GM19025 (cell line): ENCODE data around the gene SEC22B.
"Not testable (repeated sequence)": the region's sequence is repeated elsewhere in the genome, so short reads cannot be mapped to it uniquely, and the experiment has no call there.

Experiments
- ATAC-seq: cut with Tn5 transposase; IDR thresholded peaks from one replicate; pipeline ENCODE4 v1.9.1; 2021; ENCODE audit warnings: mild to moderate bottlenecking, low read depth, moderate library complexity; ENCODE audit not compliant: unreplicated experiment

SEC22B gene

DNA sequence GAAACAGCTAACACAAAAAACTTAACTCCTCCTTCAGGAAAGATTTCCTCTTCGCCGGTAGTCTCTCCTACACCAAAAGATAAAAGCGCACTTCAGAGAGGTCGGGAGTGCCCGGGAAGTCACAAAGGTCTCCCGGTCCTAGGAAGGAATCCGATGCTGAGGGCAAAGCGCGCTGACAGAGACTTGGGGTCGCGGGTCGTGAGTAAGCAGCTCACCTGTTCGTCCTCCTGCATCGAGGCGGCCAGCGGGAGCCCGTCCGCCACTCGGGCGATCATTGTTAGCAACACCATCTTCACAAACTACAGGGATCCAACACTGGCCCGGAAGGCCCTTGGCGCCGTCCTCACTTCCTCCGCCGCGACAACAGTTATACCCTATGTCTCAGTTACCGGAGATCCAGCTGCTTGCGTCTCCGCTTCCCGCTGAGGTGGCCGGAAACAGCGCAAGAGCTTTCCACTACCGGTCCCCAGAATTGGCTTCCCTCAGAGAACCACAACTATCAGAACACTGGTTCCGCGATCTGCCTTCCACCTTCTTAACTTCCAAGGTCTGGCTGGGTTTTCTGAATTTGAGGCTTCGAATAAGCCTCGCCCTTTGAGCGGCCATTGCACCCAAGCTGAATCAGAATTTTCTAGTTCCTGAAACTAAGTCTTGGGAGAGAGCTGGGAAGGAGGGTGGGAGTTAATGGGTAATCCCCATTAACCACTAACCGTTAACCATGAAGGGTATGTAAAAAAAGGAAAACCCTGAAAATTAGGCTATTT, at the start of gene SEC22B:
Gene SEC22B (minus strand): TSS at position 429 of the 764 bp plus-strand sequence. CDS start 139 bp downstream, at position 290.
- ATAC-seq: peak; percentile 98

DNA sequence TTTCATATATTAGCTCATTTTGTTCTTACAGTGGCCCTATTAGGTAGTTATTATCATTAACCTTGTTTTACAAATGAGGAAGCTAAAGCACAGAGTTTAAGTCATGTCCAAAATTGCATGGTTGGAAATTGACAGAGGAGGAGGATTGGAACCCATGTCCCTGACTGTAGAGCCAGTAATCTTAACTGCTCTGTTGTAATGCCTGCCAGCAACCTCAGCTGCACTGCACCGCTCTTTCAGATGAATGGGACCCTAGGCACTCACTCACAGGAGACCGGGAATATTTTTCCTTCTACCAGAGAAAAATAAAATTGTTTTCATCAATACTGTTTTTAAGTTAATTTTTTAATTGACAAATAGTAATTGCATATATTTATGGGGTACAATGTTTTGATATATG, 41.6 kb upstream of the SEC22B start:
- ATAC-seq: not testable (repeated sequence)

DNA sequence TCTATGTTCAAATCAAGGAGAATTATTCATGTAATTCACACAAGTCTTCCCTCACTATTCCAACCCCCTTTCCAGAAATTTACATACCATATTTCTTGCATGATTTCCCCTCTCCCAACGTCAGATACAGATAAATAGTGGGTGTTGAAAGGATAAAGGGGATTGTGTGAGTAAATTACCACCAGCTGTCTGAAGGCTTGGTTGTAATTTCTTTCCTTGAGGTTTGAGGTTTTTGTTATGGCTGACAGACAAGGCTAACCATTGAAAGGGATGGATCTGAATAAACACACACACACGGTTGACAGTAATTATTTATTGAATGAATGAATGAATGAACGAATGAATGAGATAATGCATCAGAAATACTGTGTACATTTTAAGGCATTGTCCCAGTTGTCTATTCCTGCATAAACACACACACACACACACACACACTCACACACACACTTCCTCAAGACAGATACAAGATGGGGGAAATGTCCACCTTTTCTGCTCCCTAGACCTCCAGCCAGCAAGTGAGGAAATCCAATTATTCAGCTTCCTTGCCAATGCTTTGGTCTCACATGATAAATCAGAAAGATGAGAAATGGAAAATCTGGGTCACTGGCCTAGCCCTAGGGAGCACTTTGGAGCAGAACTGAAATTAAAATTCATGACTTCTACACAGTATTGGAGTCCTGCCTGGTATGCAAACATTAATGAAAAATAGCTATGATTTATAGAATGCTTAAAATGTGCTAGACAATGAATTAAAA, 41.0 kb upstream of the SEC22B start:
- not testable (repeated sequence) for ATAC-seq

DNA sequence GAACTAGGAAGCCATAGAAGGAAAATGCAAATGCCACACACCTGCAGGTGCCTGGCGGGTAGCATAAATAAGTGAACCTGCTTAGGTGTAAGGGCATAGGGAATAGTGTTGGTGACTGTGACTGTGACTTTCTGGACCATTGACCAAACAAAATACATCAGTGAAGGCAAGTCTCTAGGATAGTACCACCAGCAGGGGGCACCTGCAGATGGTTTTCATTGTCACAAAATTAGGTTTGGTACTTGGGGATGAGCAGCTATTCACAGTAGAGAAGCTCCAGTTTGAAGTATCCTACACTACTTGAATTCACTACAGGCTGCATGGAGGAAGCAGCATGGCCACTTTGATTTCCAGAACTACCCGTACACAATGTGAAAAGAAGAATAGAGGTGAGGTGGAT, 37.3 kb upstream of the SEC22B start:
- ATAC-seq: not testable (repeated sequence)

DNA sequence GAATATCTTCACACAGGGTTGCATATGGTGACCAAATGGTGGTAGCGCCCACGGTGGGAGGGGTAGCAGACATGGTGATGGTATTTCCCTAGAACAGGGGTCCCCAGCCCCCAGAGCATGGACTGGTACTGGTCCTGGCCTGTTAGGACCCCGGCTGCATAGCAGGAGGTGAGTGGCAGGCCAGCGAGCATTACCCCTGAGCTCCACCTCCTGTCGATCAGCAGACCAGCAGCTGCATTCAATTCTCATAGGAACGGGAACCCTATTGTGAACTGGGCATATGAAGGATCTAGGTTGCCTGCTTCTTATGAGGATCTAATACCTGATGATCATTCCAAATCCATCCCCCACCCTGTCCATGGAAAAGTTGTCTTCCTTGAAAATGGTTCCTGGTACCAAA, 34.4 kb upstream of the SEC22B start:
- not testable (repeated sequence) for ATAC-seq

DNA sequence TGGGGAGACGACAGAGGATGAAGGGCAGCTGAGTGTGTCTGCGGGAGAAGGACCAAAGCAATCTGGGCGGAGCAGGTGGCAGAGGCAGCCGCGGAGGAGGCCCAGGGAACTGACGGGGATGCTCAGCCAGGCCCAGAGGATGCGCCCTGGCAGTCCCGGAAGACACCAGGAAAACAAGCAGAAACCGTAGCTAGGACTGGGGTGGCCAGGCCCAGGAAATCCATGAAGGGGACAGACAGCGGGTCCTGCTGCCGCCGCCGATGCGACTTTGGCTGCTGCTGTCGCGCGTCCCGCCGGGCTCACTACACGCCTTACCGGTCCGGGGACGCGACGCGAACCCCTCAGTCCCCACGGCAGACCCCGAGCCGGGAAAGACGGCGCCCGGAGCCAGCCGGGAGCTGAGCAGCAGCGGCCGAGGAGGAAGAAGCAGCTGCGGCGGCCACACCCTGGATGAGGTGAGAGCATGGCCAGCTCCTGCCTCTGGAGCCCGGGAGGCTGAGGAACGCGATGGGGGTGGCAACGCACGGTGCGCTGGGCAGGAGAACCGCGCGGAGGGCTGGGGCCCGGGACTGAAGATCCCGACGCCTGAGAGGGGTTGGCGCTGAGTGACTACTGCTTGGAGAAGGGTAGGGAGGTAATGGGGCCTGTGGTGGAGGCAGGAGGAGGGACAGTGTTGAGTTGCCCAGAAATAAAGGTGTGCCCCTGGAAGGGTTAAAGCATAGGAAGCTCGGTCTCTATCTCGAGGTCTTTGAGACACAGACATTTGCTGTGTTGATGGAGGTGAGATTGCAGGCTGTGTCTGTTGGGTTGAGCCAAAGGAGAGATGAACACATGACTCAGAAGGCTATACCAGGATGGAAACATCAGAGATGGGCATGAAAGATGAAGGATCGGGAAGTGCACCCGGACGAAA, 20.8 kb upstream of the SEC22B start:
- ATAC-seq: not testable (repeated sequence)

DNA sequence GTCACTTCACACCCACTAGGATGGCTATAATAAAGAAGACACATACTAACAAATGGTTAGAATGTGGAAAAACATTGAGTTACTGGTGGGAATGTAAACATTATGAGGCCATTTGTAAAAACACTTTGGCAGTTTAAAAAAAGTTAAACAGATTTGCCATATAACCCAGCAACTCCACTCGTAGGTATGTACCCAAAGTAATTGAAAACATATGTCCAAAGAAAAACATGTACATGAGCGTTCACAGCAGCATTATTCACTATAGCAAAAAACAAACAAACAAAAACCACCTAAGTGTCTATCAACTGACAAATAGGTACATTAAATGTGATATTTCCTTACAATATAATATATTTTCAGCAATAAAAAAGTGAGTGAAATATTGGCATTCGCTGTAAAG, 12.3 kb upstream of the SEC22B start:
- ATAC-seq: not testable (repeated sequence)

DNA sequence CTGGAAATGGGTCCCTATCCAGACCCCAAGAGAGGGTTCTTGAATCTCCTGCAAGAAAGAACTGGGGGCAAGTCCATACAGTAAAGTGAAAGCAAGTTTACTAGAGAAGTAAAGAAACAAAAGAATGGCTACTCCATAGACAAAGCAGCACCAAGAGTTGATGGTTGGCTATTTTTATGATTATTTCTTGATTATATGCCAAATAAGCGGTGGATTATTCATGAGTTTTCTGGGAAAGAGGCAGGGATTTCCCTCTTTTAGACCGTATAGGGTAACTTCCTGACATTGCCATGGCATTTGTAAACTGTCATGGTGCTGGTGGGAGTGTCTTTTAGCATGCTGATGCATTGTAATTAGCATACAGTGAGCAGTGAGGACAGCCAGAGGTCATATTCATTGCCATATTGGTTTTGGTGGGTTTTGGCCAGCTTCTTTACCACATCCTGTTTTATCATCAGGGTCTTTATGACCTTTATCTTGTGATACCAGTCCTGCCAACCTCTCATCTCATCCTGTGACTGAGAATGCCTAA, 5.9 kb upstream of the SEC22B start:
- ATAC-seq: not testable (repeated sequence)

DNA sequence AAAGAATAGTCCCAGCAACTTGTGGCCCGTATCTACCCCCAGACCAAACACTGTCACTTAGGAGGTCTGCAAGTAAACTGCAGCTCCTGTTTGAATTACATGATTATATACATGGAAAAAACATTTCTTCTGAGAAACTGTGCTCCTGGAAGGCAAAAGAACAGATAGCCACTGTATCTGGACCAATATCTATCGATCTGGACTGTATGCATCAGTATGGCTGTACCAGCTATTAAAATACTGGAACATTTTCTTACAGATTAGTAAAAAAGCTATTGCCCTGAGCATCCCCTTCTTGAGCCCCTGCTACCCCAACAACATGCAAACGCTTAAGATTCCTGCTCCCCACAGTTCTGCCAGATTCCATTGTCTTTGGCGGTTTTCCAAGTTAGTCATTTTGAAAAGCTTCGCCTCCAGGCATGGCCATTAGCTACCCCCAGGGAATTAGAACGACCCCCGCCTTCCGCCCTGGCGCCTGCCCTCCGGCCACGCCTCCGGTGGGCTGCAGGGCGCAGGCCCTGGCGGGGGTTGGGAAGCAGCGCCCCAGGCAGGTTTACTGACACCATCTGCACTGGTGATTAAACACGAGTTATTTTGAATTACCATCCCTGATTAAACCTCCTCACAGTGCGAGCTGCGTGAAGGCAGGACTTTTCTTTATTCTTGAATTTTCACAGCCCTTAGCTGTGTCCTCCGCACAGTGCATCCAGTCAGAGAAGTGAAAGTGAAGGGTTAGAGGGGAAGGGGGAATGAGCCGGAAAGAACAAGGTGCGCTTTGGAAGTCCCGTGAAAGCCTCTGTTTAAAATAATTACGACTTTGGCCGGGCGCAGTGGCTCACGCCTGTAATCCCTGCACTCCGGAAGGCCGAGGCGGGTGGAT, 3.7 kb upstream of the SEC22B start:
- not testable (repeated sequence) for ATAC-seq

DNA sequence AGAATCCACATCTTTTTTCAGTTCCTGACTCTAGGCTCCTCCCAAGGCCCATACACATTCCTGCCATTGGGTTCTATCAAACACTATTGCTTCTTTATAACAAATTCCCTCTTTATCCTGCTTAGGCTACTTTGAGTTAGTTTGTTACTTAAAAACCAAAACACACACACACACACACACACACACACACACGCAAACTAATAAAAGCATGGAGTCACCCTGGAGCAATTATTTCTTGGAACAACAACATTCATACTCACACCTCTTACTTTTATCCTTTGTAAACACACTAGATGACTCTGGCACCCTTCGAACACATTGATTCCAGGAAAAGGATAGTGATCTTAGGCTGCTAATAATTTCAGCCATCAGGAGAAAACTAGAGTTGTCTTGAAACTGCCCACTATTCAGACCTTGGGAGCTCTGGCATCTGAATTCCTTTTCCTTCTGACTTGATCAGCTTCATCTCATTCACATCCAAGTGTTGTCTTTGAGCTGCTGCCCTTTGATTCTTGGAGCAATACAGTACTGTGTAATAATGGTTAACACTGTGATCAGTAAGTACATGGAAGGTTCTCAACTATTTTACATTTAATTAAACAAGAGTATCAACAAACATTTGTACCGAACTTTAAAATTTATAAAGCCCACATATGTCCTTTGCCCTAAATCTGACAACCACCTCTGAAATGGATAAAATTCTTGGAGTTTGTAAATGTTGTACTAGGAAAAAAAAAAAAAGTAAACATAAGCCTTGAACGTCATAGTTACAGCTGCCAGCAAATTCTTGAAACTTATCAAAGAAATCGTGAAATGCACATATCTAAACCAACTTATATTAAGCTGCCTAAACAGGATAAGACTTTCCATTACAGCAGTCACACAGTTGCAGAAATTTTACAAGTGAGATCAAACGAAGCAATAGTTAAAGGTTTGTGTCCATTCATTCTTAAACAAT, 2.8 kb upstream of the SEC22B start:
- no peak for ATAC-seq

DNA sequence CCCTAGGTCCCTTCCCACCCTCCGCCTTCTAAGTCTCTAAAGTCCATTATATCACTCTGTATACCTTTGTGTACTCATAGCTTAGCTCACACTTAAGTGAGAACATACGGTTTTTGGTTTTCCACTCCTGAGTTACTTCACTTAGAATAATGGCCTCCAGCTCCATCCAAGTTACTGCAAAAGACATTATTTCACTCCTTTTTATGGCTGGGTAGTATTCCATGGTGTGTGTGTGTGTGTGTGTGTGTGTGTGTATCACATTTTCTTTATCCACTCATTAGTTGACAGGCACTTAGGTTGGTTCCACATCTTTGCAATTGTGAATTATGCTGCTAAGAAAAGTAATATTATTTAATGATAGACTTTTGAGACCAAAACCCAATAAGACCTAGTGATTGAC, 1.7 kb upstream of the SEC22B start:
- ATAC-seq: not testable (repeated sequence)

DNA sequence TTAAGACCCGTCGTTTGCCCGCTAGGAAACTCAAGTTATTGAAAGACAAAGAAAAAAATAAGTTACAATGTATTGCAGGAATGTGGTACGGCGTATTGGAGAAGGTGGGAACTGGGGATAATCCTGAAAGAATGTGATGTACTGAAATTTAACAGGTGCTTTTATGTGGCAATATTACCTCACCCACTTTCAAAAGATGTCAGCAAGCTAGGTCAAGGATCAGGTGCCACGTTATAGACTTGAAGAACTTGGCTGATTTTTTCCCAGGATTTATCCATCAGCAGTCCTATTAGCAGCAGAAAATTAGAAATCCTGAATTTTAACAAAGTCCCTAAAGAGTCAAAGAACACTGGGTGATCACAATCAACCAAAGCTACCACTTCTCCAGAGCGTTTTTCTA, 632 bp downstream of the SEC22B start:
- not testable (repeated sequence) for ATAC-seq

DNA sequence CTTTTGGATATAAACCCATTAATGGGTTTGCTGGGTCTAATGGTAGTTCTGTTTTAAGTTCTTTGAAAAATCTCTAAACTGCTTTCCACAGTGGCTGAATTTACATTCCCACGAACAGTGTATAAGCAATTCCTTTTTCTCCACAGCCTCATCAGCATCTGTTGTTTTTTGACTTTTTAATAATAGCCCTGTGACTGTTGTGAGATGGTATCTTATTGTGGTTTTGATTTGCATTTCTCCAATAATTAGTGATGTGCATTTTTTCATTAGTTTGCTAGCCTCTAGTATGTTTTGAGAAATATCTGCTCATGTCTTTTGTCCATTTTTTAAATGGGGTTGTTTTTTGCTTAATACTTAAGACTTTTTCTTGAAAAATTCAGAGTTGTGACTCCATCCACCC, 11.6 kb downstream of the SEC22B start:
- ATAC-seq: not testable (repeated sequence)

DNA sequence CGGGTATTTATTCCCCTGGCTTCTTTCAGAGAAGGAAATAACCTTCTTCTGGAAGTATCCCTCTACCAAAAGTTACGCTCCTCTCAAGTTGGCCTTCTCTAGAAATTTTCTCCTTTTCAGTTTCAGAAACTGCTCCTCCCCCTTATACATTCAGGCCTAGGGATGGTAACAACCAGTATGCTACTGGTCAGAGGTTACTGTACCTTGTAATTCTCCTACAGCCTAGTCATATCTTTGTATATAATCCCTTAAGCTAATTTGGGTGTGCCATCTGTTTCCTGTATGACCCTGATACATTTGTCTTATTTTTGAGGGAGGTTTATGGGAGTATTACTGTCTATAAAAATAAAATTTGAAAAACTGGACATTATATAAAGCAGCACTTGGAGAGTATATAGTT, 14.3 kb downstream of the SEC22B start:
- ATAC-seq: not testable (repeated sequence)

DNA sequence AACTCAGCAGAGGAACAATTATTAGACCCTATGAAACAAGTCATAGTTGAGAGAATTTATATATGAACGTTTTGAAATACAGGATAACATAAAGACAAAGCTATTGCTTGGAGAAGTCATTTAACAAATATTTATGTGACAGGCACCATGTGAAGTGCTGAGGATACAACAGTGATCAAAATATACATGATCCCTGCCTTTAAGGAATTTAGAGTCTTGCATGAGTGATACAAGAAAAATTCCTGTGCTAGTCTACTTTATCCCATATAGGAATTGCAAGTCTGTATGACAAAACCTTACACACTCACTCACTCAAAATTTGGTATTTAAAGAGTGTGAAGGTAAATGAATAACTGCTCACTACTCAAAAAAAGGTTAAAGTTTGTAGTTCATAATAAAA, 17.8 kb downstream of the SEC22B start:
- ATAC-seq: not testable (repeated sequence)

DNA sequence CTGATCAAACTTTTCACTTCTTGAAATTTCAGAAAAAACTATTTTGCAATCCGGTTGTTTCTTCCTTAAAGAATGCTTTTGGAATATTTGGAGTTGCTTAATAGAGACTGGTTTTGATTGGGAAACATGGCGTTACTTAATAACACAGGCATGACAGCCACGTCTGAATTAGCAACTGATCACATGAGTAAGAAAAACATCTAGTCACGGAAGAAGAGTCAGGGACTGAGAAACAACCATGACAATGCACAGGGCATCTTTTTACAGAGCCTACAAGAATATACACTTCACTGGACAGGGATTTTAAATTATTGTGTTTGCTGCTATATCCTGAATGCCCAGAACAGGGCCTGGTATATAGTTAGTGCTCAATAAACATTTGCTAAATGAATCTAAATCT, 18.2 kb downstream of the SEC22B start:
- ATAC-seq: not testable (repeated sequence)

DNA sequence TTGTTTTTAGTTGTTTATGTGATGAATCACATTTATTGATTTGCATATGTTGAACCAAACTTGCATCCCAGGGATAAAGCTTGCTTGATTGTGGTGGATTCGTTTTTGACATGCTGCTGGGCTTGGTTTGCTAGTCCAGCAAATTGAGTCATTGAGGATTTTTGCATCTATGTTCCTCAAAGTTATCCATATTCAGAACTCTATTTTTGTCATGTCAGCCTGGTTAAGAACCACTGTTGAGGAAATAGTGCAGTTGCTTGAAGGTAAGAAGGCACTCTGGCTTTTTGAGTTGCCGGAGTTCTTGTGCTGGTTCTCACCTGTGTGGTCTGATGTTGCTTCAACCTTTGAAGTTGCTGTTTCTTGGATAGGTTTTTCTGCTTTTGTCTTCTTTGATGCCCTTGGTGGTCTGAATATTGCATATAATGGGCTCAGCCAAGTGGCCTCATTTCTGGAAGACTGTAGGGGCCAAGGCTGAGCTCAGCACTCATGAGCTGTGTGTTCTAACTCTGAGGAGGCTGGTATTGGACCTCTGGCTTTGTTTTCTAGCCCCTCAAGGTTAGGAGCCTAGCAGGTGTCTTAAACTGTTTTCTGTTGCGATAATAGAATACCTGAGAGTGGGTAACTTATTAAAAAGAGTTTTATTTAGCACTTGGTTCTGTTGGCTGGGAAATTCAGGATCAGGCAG, 26.0 kb downstream of the SEC22B start:
- not testable (repeated sequence) for ATAC-seq
